HG02938 (cell line): ENCODE data around the gene PCGF5.
A peak's percentile ranks its signal among the peaks of the same experiment; 100 is the strongest.
"Not testable (repeated sequence)": the region's sequence is repeated elsewhere in the genome, so short reads cannot be mapped to it uniquely, and the experiment has no call there.

Source experiments
- ATAC-seq: cut with Tn5 transposase; IDR thresholded peaks from one replicate; pipeline ENCODE4 v1.9.1; 2021; ENCODE audit warnings: mild to moderate bottlenecking, moderate library complexity; ENCODE audit not compliant: unreplicated experiment

Gene PCGF5

DNA sequence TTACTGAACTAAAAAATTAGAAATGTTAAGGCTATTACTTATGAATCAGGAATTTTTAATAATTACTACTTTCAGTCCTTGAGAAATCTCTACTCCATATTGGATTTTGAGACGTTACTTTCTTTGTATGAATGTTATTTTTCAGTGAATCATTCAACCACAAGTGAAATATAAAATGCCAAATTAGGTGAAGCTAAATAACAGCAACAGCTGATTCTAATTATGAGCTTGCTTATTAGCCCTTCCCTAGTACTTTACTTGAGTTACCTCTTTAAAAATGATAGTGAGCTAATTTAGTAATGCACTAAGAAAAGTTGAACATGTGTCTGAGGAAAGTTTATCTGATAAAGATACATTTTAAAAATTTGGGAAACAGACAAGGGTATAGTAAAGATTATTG is 51.4 kb downstream of the PCGF5 start:
- ATAC-seq, result no peak

DNA sequence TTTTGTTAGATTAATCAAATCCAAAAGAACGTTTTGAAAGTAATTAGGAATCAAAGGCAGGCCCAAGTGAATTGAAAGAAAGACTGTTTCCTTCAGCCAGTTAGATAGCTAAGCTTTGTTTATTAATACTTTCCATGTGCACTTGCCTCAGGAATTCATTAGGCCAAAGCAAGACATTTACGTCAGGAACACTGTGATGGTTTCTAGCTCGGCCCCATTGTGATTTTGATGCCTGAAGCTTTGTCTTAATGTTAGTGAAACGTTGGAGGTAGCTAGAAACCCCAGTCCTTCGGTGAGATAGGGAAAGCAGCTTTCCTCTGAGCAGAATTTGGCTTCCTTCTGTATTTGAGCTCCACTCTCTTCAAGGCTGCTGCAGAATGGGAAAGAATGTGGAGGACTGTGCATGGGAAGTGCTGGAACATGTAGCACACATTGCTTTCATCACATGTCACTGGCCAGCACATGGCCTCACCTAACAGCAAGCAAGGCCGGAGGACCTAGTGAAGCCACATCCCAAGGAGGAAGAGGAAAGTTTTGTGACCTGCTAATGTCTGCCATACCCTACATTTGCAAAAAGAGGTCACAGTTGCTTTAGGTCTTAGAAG is 64.1 kb downstream of the PCGF5 start:
- ATAC-seq, result no peak

GRCh38 chr10:91286572-91286971 is 66.1 kb downstream of the PCGF5 start:
- ATAC-seq, result no peak

DNA sequence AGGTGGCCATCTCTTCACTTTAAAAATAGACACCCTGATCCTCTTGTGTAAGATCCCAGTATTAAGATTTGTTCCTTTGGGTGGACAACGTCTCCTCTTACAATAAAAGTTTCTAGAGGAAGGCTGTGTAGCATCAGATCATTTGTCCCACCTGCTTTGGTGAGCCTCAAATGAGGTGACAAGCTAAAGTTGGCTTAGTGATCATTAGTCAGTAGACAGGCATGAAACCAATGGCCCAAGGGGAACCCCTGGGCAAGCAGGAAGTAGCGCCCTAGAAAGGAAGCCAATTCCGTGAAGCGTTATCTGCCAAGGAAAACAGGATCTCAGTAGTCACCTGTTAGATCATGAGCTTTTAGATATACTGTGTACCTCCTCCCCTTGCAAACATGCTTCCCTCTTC is 66.8 kb downstream of the PCGF5 start:
- ATAC-seq, result no peak

DNA sequence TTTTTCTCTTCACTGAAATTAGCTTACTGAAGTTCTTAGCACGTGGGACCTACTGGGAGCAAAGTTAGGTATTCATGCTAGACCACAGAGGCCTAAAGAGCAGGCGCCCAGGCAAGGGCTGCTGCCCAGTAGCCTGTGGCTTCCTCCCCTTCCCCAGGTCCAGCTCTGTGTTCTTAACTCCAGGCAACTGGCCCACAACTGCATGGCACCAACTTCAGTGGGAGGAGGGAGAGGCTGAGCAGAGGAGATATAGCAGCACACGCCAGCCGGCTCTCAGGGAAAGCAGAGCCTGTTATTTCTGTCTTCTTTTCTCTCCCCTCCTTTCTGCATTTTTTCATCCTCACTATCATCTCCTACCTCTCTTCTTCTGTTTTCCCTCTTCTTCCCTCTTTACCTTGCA is 67.4 kb downstream of the PCGF5 start:
- ATAC-seq, result no peak

DNA sequence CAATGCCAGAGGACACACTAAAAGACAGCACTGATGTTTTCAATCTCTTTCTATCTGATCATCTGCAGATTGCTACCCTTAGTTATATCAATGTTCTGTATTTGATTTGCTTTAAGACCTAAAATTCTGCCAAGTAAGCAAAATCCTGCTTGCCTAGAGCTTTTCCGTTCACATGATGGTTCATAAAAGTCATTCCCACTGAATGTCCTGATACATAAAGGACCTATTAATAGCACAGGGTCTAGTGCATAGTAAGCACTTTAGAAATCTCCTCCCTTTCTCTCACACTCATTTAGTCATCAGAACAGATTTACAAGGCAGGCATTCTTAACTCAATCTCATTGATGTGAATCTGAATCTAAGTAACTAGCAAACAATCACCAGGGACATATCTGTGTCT is 68.8 kb downstream of the PCGF5 start:
- no peak for ATAC-seq

- no peak for ATAC-seq
Observed at GRCh38 chr10:91290607-91291006, 70.1 kb downstream of the PCGF5 start.

GRCh38 chr10:91294134-91294906 is 73.9 kb downstream of the PCGF5 start:
- ATAC-seq, result no peak

DNA sequence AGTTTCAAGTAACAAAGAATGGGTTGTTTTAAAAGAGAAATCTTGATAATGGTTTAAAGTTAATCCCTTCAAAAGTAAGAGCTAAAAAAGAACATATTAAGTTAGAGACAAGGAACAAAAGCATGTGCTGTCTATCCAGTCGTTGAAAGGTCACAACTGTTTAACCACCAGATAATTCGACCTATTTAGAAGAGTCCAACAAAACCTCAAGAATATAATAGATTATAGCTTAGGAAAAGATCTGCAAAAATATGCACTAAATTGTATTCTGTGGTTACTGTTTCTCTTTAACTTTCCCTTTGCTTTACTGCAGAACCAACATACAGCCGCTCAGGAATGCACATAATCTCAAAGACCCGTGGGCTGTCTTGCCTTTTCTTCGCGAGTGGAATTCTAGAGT is 74.9 kb downstream of the PCGF5 start:
- ATAC-seq, result no peak

- ATAC-seq, result no peak
Observed at GRCh38 chr10:91296471-91296870, 76.0 kb downstream of the PCGF5 start.

- peak; percentile 86 for ATAC-seq
Observed at GRCh38 chr10:91298224-91298871, 77.9 kb downstream of the PCGF5 start.

GRCh38 chr10:91299999-91300575 is 79.6 kb downstream of the PCGF5 start:
- ATAC-seq, result no peak

DNA sequence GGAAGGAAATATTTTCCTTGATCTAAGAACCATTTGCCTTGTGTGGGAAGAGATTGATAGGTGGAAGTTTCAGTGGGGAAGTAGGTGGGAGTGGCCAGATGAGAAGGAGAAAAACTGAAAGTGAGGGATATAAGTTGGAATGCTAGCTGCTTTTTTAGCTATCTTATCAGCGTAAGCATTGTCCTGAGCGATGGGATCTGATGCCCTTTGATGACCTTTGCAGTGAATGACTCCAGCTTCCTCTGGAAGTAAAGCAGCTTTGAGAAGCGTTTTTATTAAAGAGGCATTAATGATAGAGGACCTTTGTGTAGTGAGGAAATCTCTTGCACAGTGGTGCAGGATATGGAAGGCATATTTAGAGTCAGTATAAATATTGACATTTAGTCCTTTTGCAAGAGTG is 82.5 kb downstream of the PCGF5 start:
- ATAC-seq, result not testable (repeated sequence)

DNA sequence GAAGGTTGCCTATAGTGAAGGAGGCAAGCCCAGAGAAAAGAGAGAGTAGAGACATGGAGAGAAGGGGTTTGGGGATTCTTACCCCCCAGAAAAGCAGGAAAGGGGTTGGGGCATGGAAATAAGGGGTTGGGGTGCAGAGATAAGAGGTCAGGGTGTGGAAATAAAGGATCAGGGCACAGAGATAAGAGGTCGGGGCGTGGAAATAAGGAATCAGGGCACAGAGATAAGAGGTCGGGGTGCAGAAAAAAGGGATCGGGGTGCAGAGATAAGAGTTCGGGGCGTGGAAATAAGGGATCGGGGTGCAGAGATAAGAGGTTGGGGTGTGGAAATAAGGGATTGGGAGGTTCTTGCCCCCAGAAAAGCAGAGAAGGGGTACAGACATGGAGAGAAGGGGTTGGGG is 85.5 kb downstream of the PCGF5 start:
- not testable (repeated sequence) for ATAC-seq

GRCh38 chr10:91307489-91307888 is 87.0 kb downstream of the PCGF5 start:
- no peak for ATAC-seq

DNA sequence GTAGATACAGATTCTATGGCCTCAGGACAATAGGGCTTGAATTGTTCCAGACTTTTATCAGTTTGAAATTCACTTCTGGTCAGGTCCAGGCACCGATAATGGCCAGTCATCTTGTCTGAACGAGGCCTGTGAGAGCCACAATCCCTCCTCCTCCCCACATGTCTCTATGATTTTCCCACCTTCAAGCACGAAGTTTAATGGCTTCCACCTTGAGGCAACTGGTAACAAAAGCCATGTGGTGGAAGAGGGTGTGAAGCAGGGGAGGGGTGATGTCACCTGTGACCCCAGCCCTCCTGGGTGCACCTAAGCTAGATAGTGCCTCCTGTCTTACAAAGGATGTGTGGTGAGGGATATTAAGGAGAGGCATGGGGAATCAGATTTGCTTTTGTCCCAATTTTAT is 89.2 kb downstream of the PCGF5 start:
- no peak for ATAC-seq

DNA sequence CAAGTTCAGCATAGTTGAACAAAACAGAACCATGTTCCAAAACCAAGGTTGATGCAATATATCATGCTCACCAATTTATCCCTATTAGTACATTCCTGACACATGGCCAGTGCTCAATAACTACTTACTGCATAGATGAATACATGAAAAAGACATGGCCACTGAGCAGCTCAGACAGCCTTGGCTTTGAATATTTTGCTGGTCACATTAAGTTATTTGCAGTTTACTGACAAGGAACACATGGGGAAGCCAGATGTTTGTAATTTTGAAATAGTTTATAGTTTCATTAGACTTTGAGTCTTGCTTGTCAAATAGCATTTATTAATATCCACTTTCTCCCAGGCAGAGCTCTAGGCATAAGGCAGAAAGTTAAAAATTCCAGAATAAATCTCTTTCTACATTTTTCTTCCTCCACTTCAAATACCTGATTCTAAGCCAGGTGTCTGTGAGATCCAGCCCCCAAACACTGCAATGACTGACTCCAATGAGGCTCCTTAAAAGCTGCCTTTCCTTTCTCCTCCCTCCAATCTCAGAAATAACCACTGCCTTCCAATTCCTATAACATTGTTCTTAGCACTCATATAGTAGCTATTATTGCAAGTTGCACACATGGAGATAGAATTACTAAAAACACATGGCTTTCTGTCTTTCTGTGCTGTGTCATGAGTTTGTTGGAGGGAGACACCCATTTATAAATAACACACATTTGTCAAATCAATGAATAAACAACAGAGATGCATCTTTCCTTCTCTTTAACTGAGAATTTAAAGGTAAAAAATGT is 91.3 kb downstream of the PCGF5 start:
- no peak for ATAC-seq

DNA sequence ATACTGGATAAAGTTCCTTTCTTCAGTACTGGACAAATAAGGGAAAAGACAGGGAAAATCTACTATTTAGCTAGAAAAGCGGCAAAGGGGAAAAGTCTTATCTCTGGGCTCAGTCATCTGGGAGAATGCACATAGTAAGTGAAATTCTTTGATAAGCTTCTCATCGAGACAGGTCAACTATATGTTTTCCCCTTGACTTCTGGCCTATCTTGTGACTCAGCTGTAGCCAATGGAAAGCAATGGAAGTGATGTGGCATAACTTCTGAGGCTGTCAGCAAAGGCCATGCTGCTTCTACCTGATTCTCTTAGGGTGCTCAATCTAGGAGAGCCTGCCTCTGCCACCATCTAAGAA is 91.9 kb downstream of the PCGF5 start:
- no peak for ATAC-seq

DNA sequence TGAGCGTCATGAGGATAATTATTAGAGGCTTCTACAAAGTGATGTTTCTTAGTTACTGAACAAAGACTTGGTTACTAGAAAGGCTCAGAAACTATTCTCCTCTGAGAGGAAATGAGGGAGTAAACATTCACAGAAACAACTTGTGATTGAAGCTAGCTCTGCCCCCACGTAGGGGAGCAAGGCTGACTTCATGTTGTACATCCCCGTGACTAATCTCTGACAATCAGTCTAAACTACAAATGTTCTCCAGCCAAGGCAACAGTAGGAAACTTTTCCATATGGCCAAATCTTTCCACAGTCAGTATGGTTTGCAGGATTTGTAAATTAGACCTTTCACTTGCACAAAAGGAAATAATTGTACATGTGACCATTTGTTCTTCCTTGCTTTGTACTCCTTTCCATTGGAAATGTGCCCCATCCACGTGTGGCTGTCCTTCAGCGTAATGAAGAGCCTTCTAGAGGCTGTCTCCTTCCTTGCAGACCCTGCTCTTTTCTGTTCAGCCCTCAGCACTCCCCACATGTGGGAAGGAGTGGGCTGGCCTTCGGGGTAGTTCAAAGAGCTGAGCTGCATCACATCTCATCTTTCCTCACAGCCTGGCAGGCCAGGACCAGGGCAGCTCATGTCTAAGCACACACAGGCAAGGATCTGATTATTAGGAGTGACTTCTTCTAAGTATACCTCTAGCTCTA is 93.5 kb downstream of the PCGF5 start:
- no peak for ATAC-seq

DNA sequence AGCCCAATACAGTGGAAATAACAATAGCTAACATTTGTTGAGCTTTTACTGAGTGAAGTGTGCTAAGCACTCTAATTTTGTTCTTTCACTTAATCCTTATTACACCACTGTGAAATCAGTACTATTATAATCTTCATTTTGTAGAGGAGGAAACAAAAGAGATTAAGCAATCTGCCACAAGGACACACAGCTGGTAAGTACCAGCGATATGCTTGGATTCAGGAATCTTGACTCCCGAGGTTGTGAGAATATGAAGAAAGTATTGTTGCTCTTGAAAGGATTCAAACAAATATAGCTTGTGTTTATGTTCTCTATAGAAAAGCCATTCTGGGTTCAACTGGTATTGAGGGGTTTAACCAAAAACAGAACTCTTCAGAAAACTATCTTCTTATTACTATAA is 96.0 kb downstream of the PCGF5 start:
- no peak for ATAC-seq

- ATAC-seq, result no peak
Observed at GRCh38 chr10:91317541-91317940, 97.1 kb downstream of the PCGF5 start.
